CD4-positive, alpha-beta T cell (primary cell): ENCODE data around the gene RBM33. TPM values are rescaled to one million over a fixed set of nuclear protein-coding genes. Genes with fewer than 3 reads are reported as not detected.
A peak's percentile ranks its signal among the peaks of the same experiment; 100 is the strongest.

Experiments
- ATAC-seq: fragments of 200-7000 bp; cut with Tn5 transposase; one replicate; pipeline ENCODE4 v1.10.0; 2022; ENCODE audit warnings: mild to moderate bottlenecking; ENCODE audit not compliant: poor library complexity
- CTCF ChIA-PET: fragments of 350-600 bp; sonication (Branson Sonifier 250); formaldehyde crosslinking; loops from one replicate; lab custom pipeline; 2021; ENCODE audit warnings: antibody characterized with exemption, inconsistent platforms; lab: Charles Lee
- POLR2A ChIA-PET: fragments of 350-600 bp; sonication (Branson Sonifier 250); formaldehyde crosslinking; loops from one replicate; lab custom pipeline; 2021; ENCODE audit warnings: antibody characterized with exemption, inconsistent platforms; lab: Charles Lee
- DNase-seq, 14 experiments: peaks; one replicate each; pipeline ENCODE4 v3.0.0-alpha.2; 2013 to 2020; ENCODE audit warnings: mixed read lengths in 2 of 14
- H3K27ac ChIP-seq, 2 donors: one replicate each; pipeline versions ENCODE4 v1.5.1 to v1.7.0; 2013; ENCODE audit warnings: low read length in 2 of 2, low read depth in 1 of 2, mild to moderate bottlenecking in 1 of 2
- H3K27me3 ChIP-seq, 2 experiments: 1 replicate in 1 of 2; 2 replicates in 1 of 2; pipeline versions ENCODE4 v1.6.1 to v1.7.0; 2013; ENCODE audit warnings: low read length in 2 of 2, control low read depth in 1 of 2, mild to moderate bottlenecking in 1 of 2, moderate library complexity in 1 of 2; ENCODE audit not compliant: insufficient read depth in 2 of 2, control insufficient read depth in 1 of 2
- H3K36me3 ChIP-seq: one replicate; pipeline ENCODE4 v1.6.1; 2013; ENCODE audit warnings: low read length, control low read depth; ENCODE audit not compliant: insufficient read depth
- H3K4me1 ChIP-seq: one replicate; pipeline ENCODE4 v1.6.1; 2013; ENCODE audit warnings: low read length, control low read depth; ENCODE audit not compliant: insufficient read depth
- H3K4me3 ChIP-seq: one replicate; pipeline ENCODE4 v1.5.1; 2013; ENCODE audit warnings: mild to moderate bottlenecking, low read length, moderate library complexity
- H3K9me3 ChIP-seq, 2 experiments: 1 replicate in 1 of 2; 2 replicates in 1 of 2; pipeline versions ENCODE4 v1.6.1 to v1.7.0; 2013; ENCODE audit warnings: low read length in 2 of 2, mild to moderate bottlenecking in 2 of 2, control low read depth in 1 of 2, moderate library complexity in 1 of 2; ENCODE audit not compliant: control insufficient read depth in 1 of 2, insufficient read depth in 1 of 2
- H3K27ac Mint-ChIP-seq: one replicate; pipeline ENCODE4 v1.8.0; 2020; ENCODE audit warnings: mixed read lengths
- H3K27me3 Mint-ChIP-seq: one replicate; pipeline ENCODE4 v1.8.0; 2021; ENCODE audit warnings: mixed read lengths
- H3K36me3 Mint-ChIP-seq: one replicate; pipeline ENCODE4 v1.8.0; 2021; ENCODE audit warnings: low read depth, mixed read lengths
- H3K4me1 Mint-ChIP-seq: one replicate; pipeline ENCODE4 v1.8.0; 2021; ENCODE audit warnings: low read depth, mixed read lengths
- H3K4me3 Mint-ChIP-seq: one replicate; pipeline ENCODE4 v1.8.0; 2020; ENCODE audit warnings: mild to moderate bottlenecking, mixed read lengths
- H3K9me3 Mint-ChIP-seq: one replicate; pipeline ENCODE4 v1.8.0; 2020; ENCODE audit warnings: mixed read lengths
- intact Hi-C, 2 experiments: fragments of 100-400 bp; cut with DNase I in 1 of 2; cut with micrococcal nuclease in 1 of 2; formaldehyde crosslinking; loops; one replicate each; pipeline versions ENCODE4 v1.15.1 to v1.9.0; 2023 to 2025; cut with DNase I, micrococcal nuclease
- total RNA-seq, 174 experiments: library from RNA in 2 of 174; stranded (reverse) in 2 of 174; gene quantifications; one replicate each; pipeline ENCODE4 v1.2.3 and lab custom pipeline; 2021 to 2026
- TF ChIP-seq, protein P1 (sequence below): fragments of 200-600 bp; IDR thresholded peaks from one replicate; pipeline ENCODE4 v1.8.0; 2022; ENCODE audit warnings: antibody characterized with exemption, mild to moderate bottlenecking

RBM33 gene
- total RNA-seq, 2 experiments from 2014 or later: 178 to 184 TPM

DNA sequence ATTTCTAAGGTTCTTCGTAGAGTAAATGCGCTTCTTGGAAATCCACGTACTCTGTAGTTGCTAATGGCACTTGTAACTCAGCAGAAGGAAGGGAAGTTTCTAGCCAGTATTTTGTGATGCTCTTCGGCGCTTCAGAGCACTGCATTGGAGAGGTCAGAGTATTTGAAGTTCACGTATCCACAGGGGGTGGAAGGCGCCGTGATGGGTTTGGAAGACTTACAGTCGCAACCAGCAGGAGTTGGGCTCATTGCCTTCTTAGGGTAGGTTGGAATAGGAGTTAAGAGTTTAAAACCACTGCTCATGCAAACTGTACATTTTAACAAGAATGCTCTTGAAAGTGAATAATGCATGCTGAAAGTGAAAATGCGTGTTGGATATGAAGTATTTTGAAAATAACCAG lies 118.7 kb downstream of the RBM33 start:
- Mint-ChIP-seq H3K4me1 (peaks cover 57% of the 10 kb centered on the region), H3K4me3 (peak overlapping the region; percentile 5), H3K9me3 (no peaks in the 10 kb centered on the region), H3K27me3 (no peaks in the 10 kb centered on the region), H3K27ac (peak overlapping the region; percentile 84), H3K36me3 (peaks cover 79% of the 10 kb centered on the region)
- no peaks in the 10 kb centered on the region for H3K27me3 ChIP-seq
- ChIA-PET CTCF (no interaction called here), POLR2A (interaction anchor here (0.6 kb wide), 1 partner anchor 112 kb away, joined by 3 read pairs; no protein-coding TSS in a partner anchor)
- peak overlapping the region; percentile 18 for H3K4me3 ChIP-seq
- peaks cover 48% of the 10 kb centered on the region for H3K36me3 ChIP-seq
- no peaks in the 10 kb centered on the region for H3K9me3 ChIP-seq
- TF ChIP-seq, protein P1, sequence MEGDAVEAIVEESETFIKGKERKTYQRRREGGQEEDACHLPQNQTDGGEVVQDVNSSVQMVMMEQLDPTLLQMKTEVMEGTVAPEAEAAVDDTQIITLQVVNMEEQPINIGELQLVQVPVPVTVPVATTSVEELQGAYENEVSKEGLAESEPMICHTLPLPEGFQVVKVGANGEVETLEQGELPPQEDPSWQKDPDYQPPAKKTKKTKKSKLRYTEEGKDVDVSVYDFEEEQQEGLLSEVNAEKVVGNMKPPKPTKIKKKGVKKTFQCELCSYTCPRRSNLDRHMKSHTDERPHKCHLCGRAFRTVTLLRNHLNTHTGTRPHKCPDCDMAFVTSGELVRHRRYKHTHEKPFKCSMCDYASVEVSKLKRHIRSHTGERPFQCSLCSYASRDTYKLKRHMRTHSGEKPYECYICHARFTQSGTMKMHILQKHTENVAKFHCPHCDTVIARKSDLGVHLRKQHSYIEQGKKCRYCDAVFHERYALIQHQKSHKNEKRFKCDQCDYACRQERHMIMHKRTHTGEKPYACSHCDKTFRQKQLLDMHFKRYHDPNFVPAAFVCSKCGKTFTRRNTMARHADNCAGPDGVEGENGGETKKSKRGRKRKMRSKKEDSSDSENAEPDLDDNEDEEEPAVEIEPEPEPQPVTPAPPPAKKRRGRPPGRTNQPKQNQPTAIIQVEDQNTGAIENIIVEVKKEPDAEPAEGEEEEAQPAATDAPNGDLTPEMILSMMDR: no peak
- DNase-seq (no peak), ATAC-seq (no peak)
- H3K27ac ChIP-seq: peak overlapping the region; percentile 57 to 67
- peaks cover 36% of the 10 kb centered on the region for H3K4me1 ChIP-seq
- intact Hi-C loops: loop anchor here in 1 of 2 experiments (5.0 to 10.0 kb wide), 2 partner anchors 36 to 468 kb away; partner anchors contain the start of gene INSIG1

DNA sequence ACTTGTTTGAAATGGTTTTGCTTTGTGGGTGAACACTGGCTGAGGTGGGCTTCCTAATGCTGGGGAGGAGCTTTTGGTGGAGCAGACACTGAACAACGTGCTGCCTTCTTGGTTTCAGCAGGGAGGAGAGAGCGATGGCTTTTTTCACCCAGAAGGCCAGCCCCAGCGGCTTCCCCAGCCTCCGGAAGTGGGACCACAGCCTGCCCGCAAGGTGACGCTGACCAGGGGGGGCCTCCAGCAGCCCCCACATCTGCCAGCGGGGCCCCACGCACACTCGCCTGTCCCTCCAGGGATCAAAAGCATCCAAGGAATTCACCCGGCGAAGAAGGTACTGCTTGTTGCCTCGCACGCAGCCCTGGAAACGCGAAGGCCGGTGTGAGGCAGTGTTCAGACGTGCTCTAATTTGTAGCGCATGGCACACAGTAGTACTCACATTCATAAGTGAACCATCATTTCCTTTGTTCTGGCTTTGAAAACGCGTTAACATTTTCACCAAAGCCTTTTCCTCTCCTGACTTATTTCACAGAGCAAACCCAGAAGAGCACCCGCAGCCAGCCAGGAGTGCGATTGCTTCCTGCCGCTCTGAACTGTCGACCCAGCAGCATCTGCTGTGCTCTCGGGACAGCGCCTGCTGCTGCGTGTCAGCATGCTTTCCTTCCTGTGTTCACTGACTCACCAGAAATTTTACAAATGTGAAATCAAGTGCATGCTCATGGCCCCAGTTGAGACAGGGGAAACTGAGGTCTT lies 119.4 kb downstream of the RBM33 start:
- H3K36me3 ChIP-seq: peaks cover 45% of the 10 kb centered on the region
- Mint-ChIP-seq H3K36me3 (peaks cover 80% of the 10 kb centered on the region), H3K27me3 (no peaks in the 10 kb centered on the region), H3K4me1 (peaks cover 57% of the 10 kb centered on the region), H3K9me3 (no peaks in the 10 kb centered on the region), H3K27ac (peak overlapping the region; percentile 84), H3K4me3 (peak overlapping the region; percentile 84)
- ATAC-seq (peak; percentile 85), DNase-seq (peak; percentile 24 to 79 (median 48))
- no peaks in the 10 kb centered on the region for H3K27me3 ChIP-seq
- CTCF ChIA-PET: no interaction called here
- peaks cover 36% of the 10 kb centered on the region for H3K4me1 ChIP-seq
- no peaks in the 10 kb centered on the region for H3K9me3 ChIP-seq
- peak overlapping the region; percentile 57 to 67 for H3K27ac ChIP-seq
- TF ChIP-seq, protein P1: no peak
- POLR2A ChIA-PET: interaction anchor here (1.0 kb wide), 2 partner anchors 119 to 120 kb away, joined by 3 to 4 read pairs; partner anchors contain the start of gene RBM33
- peak overlapping the region; percentile 18 for H3K4me3 ChIP-seq
- intact Hi-C loops: loop anchor here in 1 of 2 experiments (1.0 to 10.0 kb wide), 3 partner anchors 25 to 469 kb away; partner anchors contain the start of gene INSIG1

DNA sequence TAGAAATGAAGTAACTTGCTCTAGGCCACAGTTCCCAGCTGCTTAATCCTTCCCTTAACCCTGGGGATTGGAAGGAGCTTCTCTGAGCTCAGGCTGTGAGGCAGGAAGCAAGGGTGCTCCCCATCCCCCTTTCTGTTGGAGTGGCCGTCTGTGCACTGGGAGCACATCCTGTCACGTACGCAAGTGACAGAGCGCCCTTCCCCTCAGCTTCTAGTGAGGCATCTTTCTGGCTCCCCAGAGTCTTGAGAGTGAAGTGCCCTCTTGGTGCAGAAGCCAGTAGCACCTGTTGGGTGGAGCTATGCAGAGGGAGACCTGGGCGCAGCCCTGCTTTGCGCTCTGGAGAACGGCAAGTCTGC lies 120.0 kb downstream of the RBM33 start:
- Histone ChIP-seq H3K4me1 (peaks cover 36% of the 10 kb centered on the region), H3K27ac (peak overlapping the region; percentile 57 to 67), H3K4me3 (peak overlapping the region; percentile 18), H3K9me3 (no peaks in the 10 kb centered on the region), H3K36me3 (peaks cover 49% of the 10 kb centered on the region), H3K27me3 (no peaks in the 10 kb centered on the region)
- ChIA-PET CTCF (interaction anchor here (0.7 kb wide), 1 partner anchor 166 kb away, joined by 3 read pairs; no protein-coding TSS in a partner anchor), POLR2A (interaction anchor here (0.6 to 1.0 kb wide), 3 partner anchors 120 to 146 kb away, joined by 3 to 4 read pairs (median 3); partner anchors contain the start of gene RBM33)
- DNase-seq (peak in 10 of 14 experiments; percentile 9 to 66 (median 40)), ATAC-seq (peak; percentile 66)
- Mint-ChIP-seq H3K9me3 (no peaks in the 10 kb centered on the region), H3K27me3 (no peaks in the 10 kb centered on the region), H3K27ac (peak overlapping the region; percentile 84), H3K4me3 (peak overlapping the region; percentile 84), H3K36me3 (peaks cover 84% of the 10 kb centered on the region), H3K4me1 (peaks cover 56% of the 10 kb centered on the region)
- intact Hi-C loops: loop anchor here in 1 of 2 experiments (1.0 to 10.0 kb wide), 3 partner anchors 25 to 470 kb away; partner anchors contain the start of gene INSIG1
- TF ChIP-seq, protein P1: no peak
